Sigmoid colon (tissue), 7 donors: Measurements from ENCODE around the gene NDUFA12. TPM values are rescaled to one million over a fixed set of nuclear protein-coding genes. Genes with fewer than 3 reads are reported as not detected.

Source experiments
- DNase-seq: peaks from one replicate; pipeline ENCODE4 v3.0.0-alpha.2; 2019
- H3K27ac ChIP-seq, 4 donors: fragments of 200-600 bp; sonication (generic); one replicate each; pipeline ENCODE4 v1.5.1; 2016 to 2019; ENCODE audit warnings: mild to moderate bottlenecking in 1 of 4
- H3K27me3 ChIP-seq, 3 donors: fragments of 200-600 bp; sonication (generic); one replicate each; pipeline ENCODE4 v1.5.1; 2019; ENCODE audit warnings: mild to moderate bottlenecking in 1 of 3
- H3K36me3 ChIP-seq, 4 donors: fragments of 200-600 bp; sonication (generic); one replicate each; pipeline ENCODE4 v1.5.1; 2016 to 2019
- H3K4me1 ChIP-seq, 4 donors: fragments of 200-600 bp; sonication (generic); one replicate each; pipeline ENCODE4 v1.5.1; 2017 to 2019
- H3K4me3 ChIP-seq, 4 donors: fragments of 200-600 bp; sonication (generic); one replicate each; pipeline ENCODE4 v1.5.1; 2017 to 2019; ENCODE audit warnings: mild to moderate bottlenecking in 2 of 4, moderate library complexity in 1 of 4
- H3K9me3 ChIP-seq, 4 donors: fragments of 200-600 bp in 3 of 4; sonication (generic) in 3 of 4; one replicate each; pipeline versions ENCODE4 v1.5.1 to v1.6.1; 2013 to 2019
- CTCF ChIP-seq, 4 experiments: fragments of 450-650 bp in 3 of 4; fragments of 200-600 bp in 1 of 4; IDR thresholded peaks; one replicate each; pipeline ENCODE4 v1.5.1; 2016 to 2019; ENCODE audit warnings: antibody characterized with exemption in 4 of 4, mild to moderate bottlenecking in 3 of 4, moderate library complexity in 2 of 4
- EP300 ChIP-seq, 4 donors: sonication (generic); formaldehyde crosslinking; IDR thresholded peaks; one replicate each; pipeline ENCODE4 v1.6.1; 2017; ENCODE audit warnings: antibody characterized with exemption in 4 of 4
- POLR2A ChIP-seq, 2 donors: fragments of 450-650 bp; IDR thresholded peaks; one replicate each; pipeline ENCODE4 v1.6.1; 2016; ENCODE audit warnings: antibody characterized with exemption in 2 of 2, mild to moderate bottlenecking in 2 of 2, moderate library complexity in 2 of 2
- POLR2AphosphoS5 ChIP-seq, 4 donors: sonication (generic); formaldehyde crosslinking; IDR thresholded peaks; one replicate each; pipeline ENCODE4 v1.6.1; 2017; ENCODE audit warnings: antibody characterized with exemption in 4 of 4
- WGBS, 2 donors: extraction: QIAGEN DNeasy Blood & Tissue Kit; methylation state at CpG; one replicate each; pipeline ENCODE4 v1.1.7; 2013; 5-methylcytosine and 5-hydroxymethylcytosine counted together
- intact Hi-C: fragments of 100-400 bp; cut with DNase I; formaldehyde crosslinking; loops from one replicate; pipeline ENCODE4 v1.15.1; 2023
- polyA plus RNA-seq, 3 donors: library from polyadenylated mRNA; stranded (reverse); fragments of 200-250 nt; gene quantifications; one replicate each; pipeline ENCODE4 v1.2.3, GENCODE V29; 2013
- total RNA-seq, 4 donors: library from RNA; depleted of rRNA; stranded (reverse); fragments of >200 nt; gene quantifications; one replicate each; pipeline ENCODE4 v1.1.0, GENCODE V29; 2016
- donor health status: healthy with polysubstance abuse.
- donor health status: Bipolar disorder and iron deficiency.
- donor health status: healthy.

NDUFA12 gene
- total and polyA plus RNA-seq, 7 donors, result 95.4 to 256 (median 155) TPM

- Histone ChIP-seq H3K4me3 (no peak overlapping the region), H3K27me3 (no peaks in the 10 kb centered on the region), H3K9me3 (no peaks in the 10 kb centered on the region), H3K27ac (no peak overlapping the region), H3K4me1 (no peaks in the 10 kb centered on the region), H3K36me3 (peaks cover 0 to 18% (median 5%) of the 10 kb centered on the region in 4 donors)
- WGBS, 2 donors, result 93 to 96% methylated on average over 2 of the region's 2 CpGs
- TF ChIP-seq POLR2AphosphoS5 (IDR thresholded peaks at IDR 0.05) (no peak), EP300 (IDR thresholded peaks at IDR 0.05) (no peak), CTCF (IDR thresholded peaks at IDR 0.05) (no peak), POLR2A (IDR thresholded peaks at IDR 0.05) (no peak)
- no peak for DNase-seq
- intact Hi-C loops, result loop anchor here (10.0 kb wide), 1 partner anchor 428 kb away; no protein-coding TSS in a partner anchor
Observed at GRCh38 chr12:94972795-94973194, 30.7 kb downstream of the NDUFA12 start.

- peaks cover 0 to 18% (median 5%) of the 10 kb centered on the region in 4 donors for H3K36me3 ChIP-seq
- H3K27ac ChIP-seq, result no peak overlapping the region
- no peaks in the 10 kb centered on the region for H3K27me3 ChIP-seq
- H3K4me3 ChIP-seq, result no peak overlapping the region
- intact Hi-C loops, result loop anchor here (10.0 kb wide), 1 partner anchor 427 kb away; no protein-coding TSS in a partner anchor
- no peaks in the 10 kb centered on the region for H3K4me1 ChIP-seq
- TF ChIP-seq POLR2AphosphoS5 (IDR thresholded peaks at IDR 0.05) (no peak), EP300 (IDR thresholded peaks at IDR 0.05) (no peak), CTCF (IDR thresholded peaks at IDR 0.05) (no peak), POLR2A (IDR thresholded peaks at IDR 0.05) (no peak)
- H3K9me3 ChIP-seq, result no peaks in the 10 kb centered on the region
- DNase-seq, result no peak
- WGBS, 2 donors, result 94 to 96% methylated on average over 2 of the region's 2 CpGs
Observed at GRCh38 chr12:94971923-94972322, 31.6 kb downstream of the NDUFA12 start.

GRCh38 chr12:94970560-94970959, 32.9 kb downstream of the NDUFA12 start:
- 96% methylated on average over 1 of the region's 1 CpG for WGBS, 2 donors
- Histone ChIP-seq H3K4me1 (no peaks in the 10 kb centered on the region), H3K27ac (no peak overlapping the region), H3K9me3 (no peaks in the 10 kb centered on the region), H3K27me3 (no peaks in the 10 kb centered on the region), H3K36me3 (peaks cover 0 to 18% (median 5%) of the 10 kb centered on the region in 4 donors), H3K4me3 (no peak overlapping the region)
- TF ChIP-seq EP300 (IDR thresholded peaks at IDR 0.05) (no peak), POLR2A (IDR thresholded peaks at IDR 0.05) (no peak), CTCF (IDR thresholded peaks at IDR 0.05) (no peak), POLR2AphosphoS5 (IDR thresholded peaks at IDR 0.05) (no peak)
- DNase-seq, result no peak
- intact Hi-C loops, result loop anchor here (10.0 kb wide), 1 partner anchor 426 kb away; no protein-coding TSS in a partner anchor

GRCh38 chr12:94969424-94969823, 34.1 kb downstream of the NDUFA12 start:
- intact Hi-C loops, result no loop called here

More at GRCh38 chr12:94969424-94969823, 34.1 kb downstream of the NDUFA12 start:
- H3K27me3 ChIP-seq, result no peaks in the 10 kb centered on the region
- no peak overlapping the region for H3K4me3 ChIP-seq
- no peak for DNase-seq
- no peak overlapping the region for H3K27ac ChIP-seq
- TF ChIP-seq CTCF (IDR thresholded peaks at IDR 0.05) (no peak), POLR2A (IDR thresholded peaks at IDR 0.05) (no peak)
- no peaks in the 10 kb centered on the region for H3K9me3 ChIP-seq
- no peaks in the 10 kb centered on the region for H3K4me1 ChIP-seq
- peaks cover 0 to 18% (median 5%) of the 10 kb centered on the region in 4 donors for H3K36me3 ChIP-seq
